ENCODE measurements around the gene ZNF775.
A peak's percentile ranks its signal among the peaks of the same experiment; 100 is the strongest.
"Not testable (repeated sequence)": the region's sequence is repeated elsewhere in the genome, so short reads cannot be mapped to it uniquely, and the experiment has no call there.

Gene ZNF775

DNA sequence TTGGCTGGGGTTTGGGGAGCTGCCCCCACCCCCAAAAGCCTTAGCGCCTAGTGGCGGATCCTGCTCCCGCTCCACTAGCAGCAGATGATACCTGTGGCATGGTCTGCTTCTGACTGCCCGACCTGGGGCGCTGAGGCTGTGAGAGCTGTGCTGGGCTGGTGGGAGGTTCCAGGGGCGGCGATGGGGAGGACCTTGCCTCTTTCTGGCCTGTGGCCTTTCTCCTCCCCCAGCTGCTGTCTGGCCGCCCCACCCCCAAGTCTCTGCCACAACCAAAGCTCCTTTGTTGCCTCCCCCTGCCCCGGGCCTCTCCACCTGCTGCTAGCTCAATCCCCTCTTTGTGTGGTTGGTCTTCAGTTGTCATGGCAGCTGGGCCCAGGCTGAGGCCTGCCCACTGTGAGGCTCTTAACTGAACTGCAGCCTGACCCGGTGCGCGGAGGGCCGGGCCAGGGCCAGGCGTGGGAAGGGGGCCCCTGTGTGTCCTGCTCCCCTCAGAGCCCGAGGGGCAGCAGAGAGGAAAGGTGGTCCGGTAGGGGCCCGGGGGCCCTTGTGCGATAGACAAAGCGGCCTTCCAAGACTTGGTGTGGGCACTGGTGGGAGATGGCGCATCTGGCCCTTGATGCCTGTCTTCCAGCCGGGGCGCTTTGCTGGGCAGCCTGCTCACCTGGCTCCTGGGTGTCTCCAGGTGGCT, 4.7 kb downstream of the ZNF775 start:
- no peak overlapping the region for H3K4me3 ChIP-seq (ENCODE audit: control insufficient read depth, low read depth, low read length)
- TF ChIP-seq, protein P1, sequence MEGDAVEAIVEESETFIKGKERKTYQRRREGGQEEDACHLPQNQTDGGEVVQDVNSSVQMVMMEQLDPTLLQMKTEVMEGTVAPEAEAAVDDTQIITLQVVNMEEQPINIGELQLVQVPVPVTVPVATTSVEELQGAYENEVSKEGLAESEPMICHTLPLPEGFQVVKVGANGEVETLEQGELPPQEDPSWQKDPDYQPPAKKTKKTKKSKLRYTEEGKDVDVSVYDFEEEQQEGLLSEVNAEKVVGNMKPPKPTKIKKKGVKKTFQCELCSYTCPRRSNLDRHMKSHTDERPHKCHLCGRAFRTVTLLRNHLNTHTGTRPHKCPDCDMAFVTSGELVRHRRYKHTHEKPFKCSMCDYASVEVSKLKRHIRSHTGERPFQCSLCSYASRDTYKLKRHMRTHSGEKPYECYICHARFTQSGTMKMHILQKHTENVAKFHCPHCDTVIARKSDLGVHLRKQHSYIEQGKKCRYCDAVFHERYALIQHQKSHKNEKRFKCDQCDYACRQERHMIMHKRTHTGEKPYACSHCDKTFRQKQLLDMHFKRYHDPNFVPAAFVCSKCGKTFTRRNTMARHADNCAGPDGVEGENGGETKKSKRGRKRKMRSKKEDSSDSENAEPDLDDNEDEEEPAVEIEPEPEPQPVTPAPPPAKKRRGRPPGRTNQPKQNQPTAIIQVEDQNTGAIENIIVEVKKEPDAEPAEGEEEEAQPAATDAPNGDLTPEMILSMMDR (IDR thresholded peaks at IDR 0.05; ENCODE audit: control insufficient read depth, insufficient read depth, low read depth, low read length, missing control alignments), result no peak
- no peak for DNase-seq (ENCODE audit: low read depth)

- no peak overlapping the region for H3K4me3 ChIP-seq (ENCODE audit: control insufficient read depth, low read depth, low read length)
- TF ChIP-seq, protein P1 (IDR thresholded peaks at IDR 0.05; ENCODE audit: control insufficient read depth, insufficient read depth, low read depth, low read length, missing control alignments), result no peak
- DNase-seq (ENCODE audit: low read depth), result no peak
Measured at GRCh38 chr7:150384406-150385301, 5.5 kb downstream of the ZNF775 start.

- TF ChIP-seq, protein P1 (IDR thresholded peaks at IDR 0.05; ENCODE audit: control insufficient read depth, insufficient read depth, low read depth, low read length, missing control alignments), result no peak
- DNase-seq (ENCODE audit: low read depth), result no peak
- no peak overlapping the region for H3K4me3 ChIP-seq (ENCODE audit: control insufficient read depth, low read depth, low read length)
Measured at GRCh38 chr7:150385302-150385723, 6.2 kb downstream of the ZNF775 start.

- not testable (repeated sequence) for DNase-seq (ENCODE audit: low read depth); H3K4me3 ChIP-seq (ENCODE audit: control insufficient read depth, low read depth, low read length)
Measured at GRCh38 chr7:150385884-150386283, 6.8 kb downstream of the ZNF775 start.

- no peak overlapping the region for H3K4me3 ChIP-seq (ENCODE audit: control insufficient read depth, low read depth, low read length)
- DNase-seq (ENCODE audit: low read depth), result no peak
- TF ChIP-seq, protein P1 (IDR thresholded peaks at IDR 0.05; ENCODE audit: control insufficient read depth, insufficient read depth, low read depth, low read length, missing control alignments), result no peak
Measured at GRCh38 chr7:150388306-150388705, 9.2 kb downstream of the ZNF775 start.

GRCh38 chr7:150388709-150389531, 9.8 kb downstream of the ZNF775 start:
- no peak overlapping the region for H3K4me3 ChIP-seq (ENCODE audit: control insufficient read depth, low read depth, low read length)
- no peak for DNase-seq (ENCODE audit: low read depth)
- TF ChIP-seq, protein P1 (IDR thresholded peaks at IDR 0.05; ENCODE audit: control insufficient read depth, insufficient read depth, low read depth, low read length, missing control alignments), result peak; percentile 29

Measured in AG09309 (cell line).